Fibroblast of lung (primary cell): ENCODE data around the gene THSD7B. TPM values are rescaled to one million over a fixed set of nuclear protein-coding genes. Genes with fewer than 3 reads are reported as not detected.

Source experiments
- DNase-seq, 2 donors: peaks; one replicate each; pipeline versions ENCODE4 v3.0.0 to v3.0.0-alpha.2; 2010; ENCODE audit warnings: low read depth in 2 of 2
- H2AFZ ChIP-seq: 2 replicates; pipeline ENCODE4 v1.5.1; 2012; ENCODE audit warnings: low read length, control low read depth, inconsistent platforms
- H3K27ac ChIP-seq: 2 replicates; pipeline ENCODE4 v1.5.1; 2011; ENCODE audit warnings: low read length, control low read depth; ENCODE audit not compliant: insufficient read depth
- H3K27me3 ChIP-seq: 2 replicates; pipeline ENCODE4 v1.5.1; 2011; ENCODE audit warnings: mild to moderate bottlenecking, low read length; ENCODE audit not compliant: control insufficient read depth, insufficient read depth
- H3K36me3 ChIP-seq: 2 replicates; pipeline ENCODE4 v1.5.1; 2011; ENCODE audit warnings: low read length; ENCODE audit not compliant: control insufficient read depth, insufficient read depth
- H3K4me1 ChIP-seq: 2 replicates; pipeline ENCODE4 v1.5.1; 2011; ENCODE audit warnings: low read length; ENCODE audit not compliant: control insufficient read depth, insufficient read depth; ENCODE audit errors: extremely low read depth
- H3K4me2 ChIP-seq: 2 replicates; pipeline ENCODE4 v1.5.1; 2011; ENCODE audit warnings: low read length, control low read depth; ENCODE audit not compliant: insufficient read depth; ENCODE audit errors: extremely low read depth
- H3K4me3 ChIP-seq, 4 experiments: fragments of 200-600 bp in 1 of 4; sonication (generic) in 1 of 4; replicated peaks in 1 of 4; 2 replicates each; pipeline ENCODE4 v1.5.1; 2011 to 2016; ENCODE audit warnings: low read length in 4 of 4, low read depth in 3 of 4, mild to moderate bottlenecking in 3 of 4, control low read depth in 2 of 4, inconsistent platforms in 1 of 4, mixed read lengths in 1 of 4; ENCODE audit not compliant: insufficient read depth in 1 of 4; ENCODE audit errors: control extremely low read depth in 1 of 4
- H3K79me2 ChIP-seq: 2 replicates; pipeline ENCODE4 v1.5.1; 2012; ENCODE audit warnings: mild to moderate bottlenecking, low read length, inconsistent platforms; ENCODE audit not compliant: control insufficient read depth, insufficient read depth
- H3K9ac ChIP-seq: 2 replicates; pipeline ENCODE4 v1.5.1; 2011; ENCODE audit warnings: mild to moderate bottlenecking, low read length, control low read depth; ENCODE audit not compliant: insufficient read depth
- H3K9me3 ChIP-seq: 2 replicates; pipeline ENCODE4 v1.5.1; 2012; ENCODE audit warnings: low read depth, low read length; ENCODE audit not compliant: control insufficient read depth, insufficient read depth
- H4K20me1 ChIP-seq: 2 replicates; pipeline ENCODE4 v1.5.1; 2011; ENCODE audit warnings: low read length; ENCODE audit not compliant: control insufficient read depth, insufficient read depth; ENCODE audit errors: extremely low read depth
- EZH2 ChIP-seq: IDR thresholded peaks from 2 replicates; pipeline ENCODE4 v1.5.1; 2012; ENCODE audit warnings: low read length, control low read depth, mild to moderate bottlenecking; ENCODE audit errors: missing control alignments
- polyA plus RNA-seq, 2 donors: library from polyadenylated mRNA; depleted of rRNA in 1 of 2; stranded (reverse) in 1 of 2; unstranded in 1 of 2; fragments of >200 nt; gene quantifications; 2 replicates each; pipeline ENCODE4 v1.2.1, GENCODE V29; 2011 to 2012; ENCODE audit warnings: missing spikeins in 1 of 2
- total RNA-seq: library from RNA; depleted of rRNA; stranded (reverse); fragments of >200 nt; gene quantifications from 2 replicates; pipeline ENCODE4 v1.2.1, GENCODE V29; 2014
- TF ChIP-seq, protein P1 (sequence below), 2 donors: IDR thresholded peaks in 1 of 2; conservative IDR thresholded peaks in 1 of 2; 1 replicate in 1 of 2; 2 replicates in 1 of 2; pipeline ENCODE4 v1.5.1; 2011 to 2012; ENCODE audit warnings: low read length in 2 of 2, control low read depth in 1 of 2, inconsistent platforms in 1 of 2, low read depth in 1 of 2, mild to moderate bottlenecking in 1 of 2

The THSD7B gene
- total and polyA plus RNA-seq, 2 donors (not counting 1 experiment from before 2014, with no cell fraction given), result under 0.01 TPM; not detected in 1

DNA sequence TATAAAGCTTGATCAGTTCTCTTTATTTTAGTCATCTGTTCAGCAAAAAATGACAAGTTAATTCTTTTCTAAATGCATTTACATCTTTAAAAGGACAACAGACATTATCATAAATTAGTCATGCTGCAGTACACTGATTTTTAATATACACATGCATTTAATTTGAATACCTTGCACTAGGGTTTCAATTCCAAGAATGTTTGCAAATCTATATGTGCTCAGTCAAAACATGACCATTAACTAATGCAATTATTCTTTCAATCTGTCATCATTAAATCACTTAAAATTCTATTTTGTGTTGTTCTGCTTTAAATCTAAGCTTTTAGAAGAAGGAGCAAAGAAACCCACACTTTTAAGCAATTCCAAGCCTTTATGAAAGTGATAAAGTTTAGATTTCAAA lies 342.6 kb downstream of the THSD7B start:
- Histone ChIP-seq H3K9ac (no peak overlapping the region), H3K36me3 (no peaks in the 10 kb centered on the region), H3K9me3 (no peaks in the 10 kb centered on the region), H3K4me2 (no peak overlapping the region), H2AFZ (no peak overlapping the region), H4K20me1 (no peaks in the 10 kb centered on the region), H3K4me1 (no peaks in the 10 kb centered on the region), H3K4me3 (no peak overlapping the region), H3K27ac (no peak overlapping the region), H3K79me2 (no peaks in the 10 kb centered on the region), H3K27me3 (no peaks in the 10 kb centered on the region)
- no peak for DNase-seq
- TF ChIP-seq, protein P1, sequence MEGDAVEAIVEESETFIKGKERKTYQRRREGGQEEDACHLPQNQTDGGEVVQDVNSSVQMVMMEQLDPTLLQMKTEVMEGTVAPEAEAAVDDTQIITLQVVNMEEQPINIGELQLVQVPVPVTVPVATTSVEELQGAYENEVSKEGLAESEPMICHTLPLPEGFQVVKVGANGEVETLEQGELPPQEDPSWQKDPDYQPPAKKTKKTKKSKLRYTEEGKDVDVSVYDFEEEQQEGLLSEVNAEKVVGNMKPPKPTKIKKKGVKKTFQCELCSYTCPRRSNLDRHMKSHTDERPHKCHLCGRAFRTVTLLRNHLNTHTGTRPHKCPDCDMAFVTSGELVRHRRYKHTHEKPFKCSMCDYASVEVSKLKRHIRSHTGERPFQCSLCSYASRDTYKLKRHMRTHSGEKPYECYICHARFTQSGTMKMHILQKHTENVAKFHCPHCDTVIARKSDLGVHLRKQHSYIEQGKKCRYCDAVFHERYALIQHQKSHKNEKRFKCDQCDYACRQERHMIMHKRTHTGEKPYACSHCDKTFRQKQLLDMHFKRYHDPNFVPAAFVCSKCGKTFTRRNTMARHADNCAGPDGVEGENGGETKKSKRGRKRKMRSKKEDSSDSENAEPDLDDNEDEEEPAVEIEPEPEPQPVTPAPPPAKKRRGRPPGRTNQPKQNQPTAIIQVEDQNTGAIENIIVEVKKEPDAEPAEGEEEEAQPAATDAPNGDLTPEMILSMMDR (conservative IDR thresholded peaks at IDR 0.05 in 1 of 2, IDR thresholded peaks at IDR 0.05 in 1 of 2; ENCODE audit: low read depth in 1 of 2, low read length in 2 of 2), result no peak
- no peak for TF ChIP-seq EZH2

- no peak overlapping the region for H3K9ac ChIP-seq
- no peak overlapping the region for H3K4me2 ChIP-seq
- H3K27ac ChIP-seq, result no peak overlapping the region
- no peak for TF ChIP-seq EZH2
- TF ChIP-seq, protein P1 (conservative IDR thresholded peaks at IDR 0.05 in 1 of 2, IDR thresholded peaks at IDR 0.05 in 1 of 2; ENCODE audit: low read depth in 1 of 2, low read length in 2 of 2), result no peak
- H3K4me3 ChIP-seq, result no peak overlapping the region
- H3K36me3 ChIP-seq, result no peaks in the 10 kb centered on the region
- no peaks in the 10 kb centered on the region for H3K9me3 ChIP-seq
- no peak for DNase-seq
- H2AFZ ChIP-seq, result no peak overlapping the region
- H3K79me2 ChIP-seq, result no peaks in the 10 kb centered on the region
- no peaks in the 10 kb centered on the region for H3K4me1 ChIP-seq
- no peaks in the 10 kb centered on the region for H4K20me1 ChIP-seq
- H3K27me3 ChIP-seq, result no peaks in the 10 kb centered on the region
These were observed 346.6 kb downstream of the THSD7B start for GRCh38 chr2:137111896-137112295.

DNA sequence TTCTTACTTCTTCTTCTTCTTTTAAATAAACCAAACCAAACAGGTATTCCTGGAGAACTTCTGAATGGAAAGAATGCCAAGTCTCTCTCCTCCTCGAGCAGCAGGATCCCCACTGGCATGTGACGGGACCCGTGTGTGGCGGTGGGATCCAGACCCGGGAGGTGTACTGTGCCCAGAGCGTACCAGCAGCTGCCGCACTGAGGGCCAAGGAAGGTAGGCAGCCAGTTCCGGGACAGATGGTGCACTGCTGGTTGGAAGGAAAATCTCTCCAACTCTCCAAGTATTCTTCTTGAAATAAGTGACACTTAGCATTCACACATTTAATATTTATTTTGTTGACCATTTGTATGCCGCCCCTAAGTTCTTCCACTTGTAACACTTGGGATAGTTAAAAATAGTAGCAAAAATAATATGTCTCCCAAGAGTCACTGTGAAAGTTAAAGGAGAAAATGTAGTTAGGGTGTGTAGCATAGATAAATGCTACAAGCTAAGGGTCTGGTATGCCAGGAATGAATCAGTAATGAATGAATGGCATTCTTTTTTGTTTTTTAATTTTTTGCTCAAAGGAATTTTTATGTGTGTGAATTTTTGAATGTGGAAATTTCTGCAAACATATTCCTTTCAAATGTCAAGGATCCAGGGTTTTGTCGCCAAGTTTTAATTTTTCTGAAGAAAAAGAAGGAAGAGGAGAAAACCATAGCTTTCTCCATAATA lies 349.9 kb downstream of the THSD7B start:
- H4K20me1 ChIP-seq, result no peaks in the 10 kb centered on the region
- H3K79me2 ChIP-seq, result no peaks in the 10 kb centered on the region
- no peak overlapping the region for H3K4me2 ChIP-seq
- H3K27me3 ChIP-seq, result no peaks in the 10 kb centered on the region
- no peak overlapping the region for H3K9ac ChIP-seq
- DNase-seq, result no peak
- TF ChIP-seq, protein P1 (conservative IDR thresholded peaks at IDR 0.05 in 1 of 2, IDR thresholded peaks at IDR 0.05 in 1 of 2; ENCODE audit: low read depth in 1 of 2, low read length in 2 of 2), result no peak
- no peak for TF ChIP-seq EZH2
- no peaks in the 10 kb centered on the region for H3K4me1 ChIP-seq
- H2AFZ ChIP-seq, result no peak overlapping the region
- no peak overlapping the region for H3K4me3 ChIP-seq
- no peaks in the 10 kb centered on the region for H3K9me3 ChIP-seq
- no peaks in the 10 kb centered on the region for H3K36me3 ChIP-seq
- no peak overlapping the region for H3K27ac ChIP-seq
